A549 treated with RU486 at 1 μM for 4 hours (cell line): Measurements from ENCODE around the gene FN3KRP. TPM values are rescaled to one million over a fixed set of nuclear protein-coding genes. Genes with fewer than 3 reads are reported as not detected.

Experiments used
- total RNA-seq: library from RNA; stranded (reverse); fragments of 200-300 nt; extraction: Qiagen RNA extraction; gene quantifications from 5 replicates; pipeline ENCODE4 v1.2.3, GENCODE V29; 2022; ENCODE audit warnings: low read depth

The FN3KRP gene, protein sequence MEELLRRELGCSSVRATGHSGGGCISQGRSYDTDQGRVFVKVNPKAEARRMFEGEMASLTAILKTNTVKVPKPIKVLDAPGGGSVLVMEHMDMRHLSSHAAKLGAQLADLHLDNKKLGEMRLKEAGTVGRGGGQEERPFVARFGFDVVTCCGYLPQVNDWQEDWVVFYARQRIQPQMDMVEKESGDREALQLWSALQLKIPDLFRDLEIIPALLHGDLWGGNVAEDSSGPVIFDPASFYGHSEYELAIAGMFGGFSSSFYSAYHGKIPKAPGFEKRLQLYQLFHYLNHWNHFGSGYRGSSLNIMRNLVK
- total RNA-seq: 59.0 to 65.7 TPM (median 62.3 TPM) in 5 replicates

DNA sequence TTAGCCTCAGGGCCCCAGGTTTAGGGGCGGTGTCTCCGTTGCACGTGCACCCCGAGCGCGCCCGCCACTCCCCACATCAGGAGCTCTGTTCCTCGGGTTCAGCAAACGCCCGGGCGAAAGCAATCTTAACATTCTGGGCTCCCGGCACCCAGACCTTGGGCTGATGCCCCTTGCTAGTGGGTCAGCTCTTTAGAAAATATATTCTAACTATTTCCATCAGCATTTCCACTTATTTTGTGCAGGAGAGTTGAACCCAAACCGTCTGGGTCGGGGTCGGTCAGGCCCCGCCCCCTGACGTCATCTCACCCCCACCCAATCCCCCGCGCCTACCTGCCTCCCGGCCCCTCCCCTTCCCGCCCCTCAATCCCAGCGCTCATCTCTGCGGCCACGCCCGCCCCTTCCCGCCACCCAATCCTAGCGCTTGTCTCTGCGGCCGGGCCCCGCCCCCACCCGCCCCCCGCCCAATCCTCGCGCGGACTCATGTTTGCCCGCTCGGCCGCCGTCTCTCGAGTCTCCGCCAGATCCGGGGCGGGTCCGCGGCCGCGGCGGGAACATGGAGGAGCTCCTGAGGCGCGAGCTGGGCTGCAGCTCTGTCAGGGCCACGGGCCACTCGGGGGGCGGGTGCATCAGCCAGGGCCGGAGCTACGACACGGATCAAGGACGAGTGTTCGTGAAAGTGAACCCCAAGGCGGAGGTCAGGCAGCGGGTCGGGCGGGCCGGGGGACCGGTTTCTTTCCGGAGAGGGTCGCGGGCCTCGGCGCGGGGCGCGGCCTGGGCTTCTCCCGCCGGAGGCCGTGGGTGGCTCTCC is at the start of gene FN3KRP:
Gene FN3KRP (plus strand): TSS at position 504 of the 808 bp plus-strand sequence. CDS start 50 bp downstream, at position 554.

DNA sequence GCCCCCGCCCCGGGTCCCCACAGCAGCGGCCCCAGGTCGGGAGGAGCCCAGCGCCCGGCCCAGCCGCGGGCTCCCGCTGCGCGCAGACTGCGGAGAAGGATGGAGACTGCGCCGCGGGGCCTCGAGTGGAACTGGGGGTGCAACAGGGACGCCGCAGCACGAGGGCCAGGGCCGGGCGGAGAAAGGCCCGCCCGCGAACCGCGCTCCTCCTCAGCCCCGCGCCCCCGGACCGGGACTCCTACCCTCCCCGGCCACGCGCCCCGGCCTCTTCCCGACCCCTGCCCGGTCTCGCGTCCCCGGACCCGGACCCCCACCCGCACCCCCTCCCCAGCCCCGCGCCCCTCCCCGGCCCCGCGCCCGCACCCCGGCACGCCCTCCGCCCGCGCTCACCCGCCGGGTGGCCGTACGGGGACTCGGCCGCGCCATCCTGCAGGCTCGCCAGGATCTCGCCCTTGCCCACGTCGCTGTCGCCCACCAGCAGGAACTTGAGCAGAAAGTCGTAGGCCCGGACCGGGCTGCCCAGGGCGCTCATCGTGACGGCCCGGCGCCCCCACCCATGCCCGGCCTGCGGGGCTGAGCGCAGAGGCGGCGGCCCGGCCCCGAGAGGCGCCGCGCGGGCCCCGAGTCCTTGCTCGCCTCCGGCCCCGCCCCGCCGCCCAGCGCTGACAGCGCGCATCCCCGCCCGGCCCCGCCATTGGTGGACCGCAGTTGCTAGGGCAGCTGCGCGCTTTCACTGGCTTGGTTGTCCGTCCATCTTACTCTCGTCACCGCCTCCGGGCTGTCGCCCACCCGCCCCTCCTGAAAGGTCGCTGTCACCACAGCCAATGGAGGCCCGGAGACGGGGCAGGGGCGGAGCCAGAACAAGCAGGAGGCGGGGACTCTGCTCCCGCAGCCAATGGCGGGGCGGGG is 18.2 kb upstream of the FN3KRP start, which contains the start of gene RAB40B:
Gene RAB40B (minus strand): TSS at position 634 of the 909 bp plus-strand sequence. CDS start 102 bp downstream, at position 532.

GRCh38 chr17:82734987-82735866 is 18.7 kb downstream of the FN3KRP start, which contains the start of gene FN3K:
Gene FN3K, plus strand, starts transcription at chr17:82735615. Its CDS starts 22 bp downstream, at chr17:82735637.

GRCh38 chr17:82751571-82752370 is 35.3 kb downstream of the FN3KRP start, which contains the start of gene TBCD:
Gene TBCD, plus strand, starts transcription at chr17:82752065. Its CDS starts 129 bp downstream, at chr17:82752194.

Other genes starting within 250 kb of the FN3KRP start
- 44.6 to 57.7 TPM (median 48.6 TPM) in 5 replicates for gene FOXK2, start 197.0 kb upstream of the FN3KRP start, total RNA-seq
- gene WDR45B, start 68.3 kb upstream of the FN3KRP start, total RNA-seq: 90.6 to 100 TPM (median 95.7 TPM) in 5 replicates
- gene RAB40B, start 18.0 kb upstream of the FN3KRP start, total RNA-seq: 14.2 to 21.1 TPM (median 17.5 TPM) in 5 replicates
- gene FN3K, start 18.9 kb downstream of the FN3KRP start, total RNA-seq: 6.6 to 9.1 TPM (median 7.8 TPM) in 5 replicates
- 52.2 to 82.2 TPM (median 77.3 TPM) in 5 replicates for gene TBCD, start 35.4 kb downstream of the FN3KRP start, total RNA-seq
- not detected in 5 replicates for gene ZNF750, start 123.3 kb downstream of the FN3KRP start, total RNA-seq